NCI-H2196 treated with DMSO at 0.1 percent for 48 hours (cell line): ENCODE results near the gene SLC39A11.

ENCODE experiments used
- DNase-seq: peaks from one replicate; lab custom pipeline; 2025; ENCODE audit not compliant: unreplicated experiment; lab: John Stamatoyannopoulos, UW

The SLC39A11 gene

DNA sequence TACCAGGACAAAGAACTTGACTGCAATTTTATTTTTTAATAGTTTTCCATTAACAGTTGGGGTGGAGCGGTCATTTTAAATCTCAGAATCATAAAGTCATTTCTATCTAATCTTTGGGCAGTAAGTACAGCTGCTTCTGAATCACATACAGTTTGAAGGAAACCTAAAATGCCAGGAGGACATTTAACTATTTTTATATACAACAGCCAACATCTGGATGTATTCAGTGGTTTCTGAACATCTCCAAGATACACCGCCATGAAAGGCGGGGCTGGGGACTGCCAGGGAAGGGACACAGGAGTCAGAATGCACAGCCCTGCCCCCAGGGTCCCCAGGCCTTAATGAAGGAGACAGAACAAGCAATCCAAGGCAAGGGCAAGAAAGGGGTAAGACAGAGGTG, 392.3 kb downstream of the SLC39A11 start:
- no peak for DNase-seq

DNA sequence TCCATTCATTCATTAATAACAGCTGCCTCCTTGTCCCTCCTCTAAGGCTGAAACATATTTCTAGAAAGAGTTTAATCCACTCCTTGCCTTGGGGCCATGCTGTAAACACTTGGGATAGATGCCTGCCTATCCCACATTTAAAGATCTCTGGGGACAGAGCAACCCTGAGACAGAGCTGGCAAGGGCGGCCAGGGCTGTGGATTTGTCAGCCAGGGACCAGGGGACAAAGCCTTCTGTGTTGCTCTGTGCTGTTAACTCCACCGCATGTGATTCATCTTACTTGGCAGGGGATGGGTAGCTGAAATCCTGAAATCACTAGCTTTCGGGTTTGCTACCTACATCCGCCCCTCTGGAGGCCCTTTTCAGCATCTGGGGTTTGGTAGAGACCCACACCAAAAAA, 392.9 kb downstream of the SLC39A11 start:
- DNase-seq, result no peak

DNA sequence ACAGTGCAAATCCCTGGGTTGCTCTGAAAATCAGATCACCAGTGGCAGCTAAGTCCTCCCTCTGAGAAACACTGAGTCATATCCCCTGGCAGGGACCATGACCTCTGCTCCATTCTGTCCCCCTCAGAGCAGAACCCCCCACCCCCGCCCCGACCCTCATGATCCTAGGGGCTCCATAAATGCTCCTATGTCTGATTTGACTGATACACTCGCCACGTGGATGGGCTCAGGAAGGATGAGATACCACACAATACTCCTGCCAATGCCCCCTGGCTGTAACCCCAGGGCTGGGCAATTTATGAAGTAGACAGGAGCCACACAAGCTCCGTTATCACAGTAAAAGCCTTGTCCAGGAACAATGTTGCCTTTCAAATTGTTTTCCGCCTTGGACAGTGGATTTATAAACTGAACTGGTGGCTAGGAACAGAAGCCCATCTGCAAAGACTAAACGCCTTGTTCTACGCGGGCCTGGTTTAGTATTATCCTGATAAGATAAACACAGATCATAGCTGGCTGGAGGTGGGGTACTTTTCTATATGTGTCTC, 394.8 kb downstream of the SLC39A11 start:
- no peak for DNase-seq

DNA sequence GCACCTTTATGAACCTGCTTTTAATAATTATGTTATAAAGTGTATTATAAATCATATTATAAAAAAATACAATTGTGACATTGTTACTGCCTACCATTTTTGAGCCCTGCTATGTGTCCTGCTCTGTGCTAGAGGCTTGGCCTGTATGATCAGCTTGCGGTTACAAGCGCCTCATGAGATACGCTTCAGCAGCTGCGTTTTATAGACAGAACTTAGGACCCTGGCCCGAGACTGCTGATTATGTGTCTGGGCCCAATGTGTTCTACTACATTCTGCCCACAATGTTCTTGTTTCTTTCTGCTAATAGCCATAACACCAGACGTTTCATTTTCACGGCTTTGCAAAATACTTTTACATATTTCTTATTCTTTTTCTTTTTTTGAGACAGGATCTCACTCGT, 395.8 kb downstream of the SLC39A11 start:
- no peak for DNase-seq

DNA sequence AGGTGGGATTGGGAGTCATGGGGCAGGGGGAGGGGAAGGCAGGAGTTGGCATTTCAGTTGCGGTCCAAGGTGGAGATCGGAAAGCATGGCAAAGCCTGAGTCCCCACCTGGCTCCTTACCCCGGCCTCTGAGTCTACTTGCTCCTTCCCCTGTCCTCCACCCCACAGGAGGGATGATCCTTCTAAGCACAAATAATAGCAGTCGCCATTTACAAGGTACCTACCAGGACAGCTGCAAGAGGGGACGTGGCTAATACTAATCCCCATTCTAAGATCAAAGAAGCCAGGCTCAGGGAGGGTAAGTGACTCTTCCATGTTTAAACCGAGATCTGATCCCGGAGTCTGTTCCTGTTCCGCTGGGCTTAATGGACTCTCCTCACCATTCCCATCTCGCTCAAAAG, 396.3 kb downstream of the SLC39A11 start:
- DNase-seq, result no peak

DNA sequence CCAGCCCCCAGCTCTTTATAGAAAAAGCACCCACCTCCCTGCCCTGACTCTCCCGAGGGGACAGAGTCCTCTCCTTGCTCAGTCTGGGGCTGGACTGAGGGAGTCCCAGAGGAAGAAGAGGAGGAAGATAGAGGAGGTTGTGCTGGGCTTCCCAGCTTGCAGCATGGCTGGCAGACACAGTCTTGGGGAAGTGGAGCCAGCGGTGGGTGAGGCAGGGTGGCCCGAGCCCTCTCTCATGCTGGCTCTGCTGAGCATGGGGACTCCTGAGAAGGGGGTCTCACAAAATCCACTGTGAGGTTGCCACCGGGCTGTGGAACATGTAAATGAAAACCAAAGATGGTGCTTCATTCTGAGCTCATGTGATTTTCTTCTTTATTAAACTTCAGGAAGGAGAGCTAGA, 398.5 kb downstream of the SLC39A11 start:
- no peak for DNase-seq

DNA sequence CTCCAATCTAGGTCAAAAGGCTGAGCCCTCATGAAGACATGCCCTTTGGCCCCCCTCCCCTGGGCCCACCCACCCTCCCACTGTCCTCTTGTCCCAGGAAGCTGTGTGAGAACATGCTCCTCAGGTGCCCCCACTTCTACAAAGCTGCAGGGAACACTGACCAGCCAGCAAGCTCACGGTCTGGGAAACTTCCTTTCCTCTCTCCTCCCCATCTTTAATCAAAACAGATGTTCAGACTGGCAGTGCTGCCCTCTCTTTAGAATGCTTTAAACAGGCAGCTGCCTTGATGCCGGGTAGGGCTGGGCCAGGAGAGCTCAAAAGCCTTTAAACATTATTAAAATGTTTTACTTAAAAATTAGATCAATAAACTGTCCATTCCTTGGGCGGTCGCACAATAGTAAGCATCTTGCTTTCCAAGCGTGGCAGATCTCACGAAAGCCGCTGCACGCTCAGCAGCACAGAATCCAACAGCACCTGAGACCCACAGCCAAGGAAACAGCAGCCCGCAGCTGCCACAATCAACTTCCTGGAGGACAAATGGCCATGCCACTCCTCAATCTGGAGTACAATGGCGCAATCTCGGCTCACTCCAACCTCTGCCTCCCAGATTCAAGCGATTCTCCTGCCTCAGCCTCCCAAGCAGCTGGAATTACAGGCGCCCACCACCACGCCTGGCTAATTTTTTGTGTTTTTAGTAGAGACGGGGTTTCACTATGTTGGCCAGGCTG, 399.2 kb downstream of the SLC39A11 start:
- no peak for DNase-seq

DNA sequence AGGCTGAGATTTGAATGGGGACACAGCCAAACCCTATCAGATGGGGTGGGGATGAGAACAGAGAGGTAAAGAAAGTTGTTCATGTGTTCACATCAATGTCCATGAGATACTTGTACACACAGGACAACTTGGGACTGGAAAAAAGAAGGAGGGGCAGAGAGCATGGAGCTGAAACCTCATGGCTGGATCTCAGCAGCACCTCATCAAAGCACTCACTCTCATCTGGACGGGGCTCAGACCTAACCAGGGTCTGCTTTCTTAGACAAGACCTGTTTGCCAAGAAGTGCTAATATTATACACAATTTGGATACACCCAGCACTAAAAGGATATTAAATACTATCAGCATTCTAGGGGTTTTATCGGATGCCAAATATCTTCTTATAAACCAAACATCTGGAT, 399.8 kb downstream of the SLC39A11 start:
- DNase-seq, result no peak

DNA sequence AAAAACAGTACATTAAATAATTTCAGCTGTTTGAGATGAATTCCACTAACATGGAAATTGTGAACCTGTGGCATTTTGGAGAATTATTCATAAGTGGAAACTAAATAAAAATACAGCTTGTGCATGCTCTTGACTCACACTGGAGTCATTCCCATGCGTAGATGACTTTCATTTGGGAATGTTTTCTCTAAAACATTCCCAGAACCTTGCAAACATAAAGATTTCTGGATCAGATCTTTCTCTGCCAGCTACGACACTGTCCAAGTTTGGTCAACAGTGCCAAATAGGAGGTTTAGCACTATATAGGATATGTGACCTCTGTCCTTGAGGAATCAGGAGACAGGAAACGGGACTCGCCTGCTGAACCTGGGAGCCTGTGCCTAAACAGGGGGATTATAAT, 400.9 kb downstream of the SLC39A11 start:
- no peak for DNase-seq

DNA sequence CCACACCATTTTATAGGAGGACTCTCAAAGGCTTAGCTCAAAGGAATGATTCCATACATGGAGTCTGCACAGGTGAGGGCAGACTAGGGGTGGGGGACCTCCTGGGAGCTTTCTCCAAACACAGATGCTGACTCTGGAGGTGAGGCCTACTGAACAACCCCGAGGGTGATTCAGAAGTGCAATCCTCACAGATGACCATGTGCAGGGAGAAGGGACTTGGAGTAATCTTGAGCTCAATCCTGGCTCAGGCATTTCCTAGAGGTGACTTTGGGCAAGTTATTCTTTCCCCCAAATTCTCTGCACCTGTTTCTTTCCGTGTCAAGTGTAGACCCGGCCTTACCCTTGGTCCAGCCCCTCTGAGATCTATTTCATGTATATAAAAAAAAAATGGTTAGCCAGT, 401.5 kb downstream of the SLC39A11 start:
- no peak for DNase-seq

DNA sequence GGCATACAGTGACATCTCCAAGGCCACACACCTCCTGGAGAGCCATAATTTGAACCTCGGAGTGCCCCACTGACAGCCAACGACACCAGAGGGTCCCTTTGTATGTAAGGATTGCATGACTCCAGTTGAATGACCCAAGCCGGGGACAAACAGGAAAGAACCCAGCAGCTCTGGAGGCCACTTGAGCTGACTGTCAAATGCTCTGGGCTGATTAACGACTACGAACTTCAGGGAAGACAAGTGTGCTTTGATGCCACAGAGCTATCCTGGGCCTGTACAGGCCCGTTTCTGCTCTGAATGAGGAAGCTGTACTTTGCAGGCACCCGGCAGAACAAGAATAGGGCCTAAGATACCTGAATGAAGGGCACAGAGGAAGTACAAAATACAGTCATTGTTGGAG, 404.6 kb downstream of the SLC39A11 start:
- DNase-seq, result no peak

DNA sequence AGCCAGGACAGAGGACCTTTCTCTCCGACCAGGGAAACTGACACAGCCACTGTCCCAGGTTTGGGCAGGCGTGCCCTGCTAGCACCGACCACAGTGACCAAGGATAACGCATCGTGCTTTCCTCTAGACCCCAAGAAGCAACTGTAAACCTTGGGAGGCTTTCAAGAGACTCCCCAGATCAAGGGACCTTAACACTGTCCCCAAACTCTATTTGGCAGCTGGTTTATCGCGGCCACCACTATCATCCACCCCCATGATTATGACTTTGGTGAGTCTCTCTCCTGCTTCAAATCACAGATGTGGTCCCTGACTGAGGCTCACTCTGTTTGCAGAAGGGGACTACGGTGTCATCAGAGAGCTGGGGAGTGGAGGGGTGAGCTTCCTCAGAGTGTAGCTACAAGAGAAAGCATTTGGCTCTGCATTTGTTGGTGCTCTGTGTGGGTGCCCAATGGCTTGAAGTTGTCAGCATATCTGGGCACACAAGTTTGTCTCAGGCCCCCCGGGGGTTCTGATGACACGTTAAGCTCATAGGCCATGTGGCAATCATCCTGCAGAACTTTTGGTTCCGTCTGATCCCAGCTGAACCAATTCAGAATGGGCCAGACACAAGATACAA, 408.0 kb downstream of the SLC39A11 start:
- no peak for DNase-seq

DNA sequence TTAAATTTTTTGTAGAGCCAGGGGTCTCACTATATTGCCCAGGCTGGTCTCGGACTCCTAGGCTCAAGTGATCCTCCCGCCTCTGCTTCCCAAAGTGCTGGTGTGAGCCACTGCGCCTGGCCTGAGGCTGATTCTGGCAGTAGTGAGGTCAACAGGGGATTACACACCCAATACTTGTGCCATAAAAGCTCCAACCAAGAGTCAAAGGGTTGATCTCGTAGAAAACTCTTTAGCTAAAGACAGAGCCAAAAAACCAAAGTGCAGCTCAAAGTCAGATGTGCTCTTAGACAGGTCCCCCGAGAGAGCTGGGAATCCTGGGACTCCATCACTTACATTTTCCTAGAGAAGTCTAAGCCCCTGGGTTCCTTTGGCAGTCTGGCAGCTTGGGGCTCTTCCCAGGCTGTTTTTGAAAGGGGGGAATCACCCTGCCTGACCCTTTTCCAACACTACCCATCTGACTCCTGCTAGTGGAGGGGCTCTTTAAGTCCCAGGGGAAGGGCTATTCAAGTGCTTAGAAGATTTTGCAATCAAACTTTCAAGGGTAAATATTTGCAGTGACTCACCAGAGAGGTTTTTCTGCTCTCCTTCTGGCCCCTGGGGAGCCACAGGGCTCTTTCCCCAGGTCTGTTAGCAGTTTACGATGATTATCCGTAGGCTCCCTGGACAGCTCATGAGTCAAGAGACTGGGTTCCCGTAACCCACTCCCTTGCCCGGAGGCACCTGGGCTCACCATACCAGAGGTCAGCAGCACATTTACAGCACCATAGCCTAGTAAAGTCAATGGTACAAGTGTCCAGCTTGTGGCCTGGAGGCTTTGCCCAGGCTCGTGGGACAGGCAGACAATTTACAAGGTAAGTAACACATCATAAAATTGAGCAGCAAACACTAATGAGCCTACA, 408.7 kb downstream of the SLC39A11 start:
- DNase-seq, result no peak

DNA sequence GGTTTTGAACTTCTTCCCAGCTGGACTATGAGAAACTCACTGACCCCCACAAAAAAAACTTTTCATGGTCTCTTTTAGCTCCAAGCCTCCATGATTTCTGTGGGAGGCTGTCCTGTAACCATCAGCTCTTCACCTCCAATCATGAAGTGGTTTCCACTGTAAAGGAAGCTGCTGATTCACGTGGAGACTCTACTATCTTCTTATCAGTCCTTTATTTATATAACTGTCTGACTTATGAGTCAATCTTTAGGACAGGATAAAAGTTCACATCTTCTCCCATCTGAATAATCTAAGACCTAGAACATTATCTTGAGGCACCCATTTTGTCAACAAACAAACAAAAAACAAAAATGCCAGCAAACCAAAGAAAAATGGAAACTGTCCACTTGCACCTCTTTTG, 409.9 kb downstream of the SLC39A11 start:
- no peak for DNase-seq

DNA sequence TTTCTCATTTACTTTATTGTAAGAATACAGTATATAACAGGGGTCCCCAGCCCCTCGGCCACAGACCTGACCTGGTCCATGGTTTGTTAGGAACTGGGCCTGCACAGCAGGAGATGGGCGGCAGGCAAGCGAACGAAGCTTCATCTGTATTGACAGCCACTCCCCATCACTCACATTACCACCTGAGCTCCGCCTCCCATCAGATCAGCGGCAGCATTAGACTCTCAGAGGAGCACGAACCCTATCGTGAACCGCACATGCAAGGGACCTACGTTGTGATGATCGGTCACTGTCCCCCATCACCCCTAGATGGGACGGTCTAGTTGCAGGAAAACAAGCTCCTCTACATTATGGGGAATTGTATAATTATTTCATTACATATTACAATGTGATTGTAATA, 410.6 kb downstream of the SLC39A11 start:
- no peak for DNase-seq

DNA sequence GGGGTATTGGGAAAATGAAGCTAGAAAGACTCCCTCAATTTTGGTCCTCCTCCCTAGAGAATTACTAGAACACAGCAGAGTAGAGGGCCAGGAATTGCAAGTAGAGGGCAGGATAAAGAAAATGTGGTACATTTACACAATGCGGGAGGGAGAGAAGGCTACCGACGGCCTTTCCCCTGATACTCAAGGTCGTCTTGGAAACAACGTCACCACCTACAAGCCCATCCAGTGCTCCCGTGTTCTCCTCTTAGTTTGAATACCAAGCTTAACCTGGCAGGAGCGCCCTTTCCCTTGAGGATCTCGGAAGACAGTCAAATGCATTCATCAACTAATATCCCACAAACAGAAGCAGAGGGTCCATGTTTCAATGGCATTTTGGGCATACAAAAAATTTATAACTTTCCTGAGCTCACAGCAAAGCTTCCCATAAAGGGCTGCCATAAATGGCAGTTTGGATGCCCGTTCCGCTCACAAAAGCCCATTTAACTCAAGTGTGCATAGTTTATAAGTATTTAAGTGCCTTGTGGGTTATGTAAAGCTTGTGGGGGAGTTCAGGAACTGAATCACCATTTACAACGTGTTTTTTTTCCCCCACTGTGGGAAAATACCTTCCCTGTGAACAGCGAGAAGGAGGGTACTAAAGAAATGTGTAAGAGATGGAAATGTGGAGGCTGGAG, 414.6 kb downstream of the SLC39A11 start:
- no peak for DNase-seq

DNA sequence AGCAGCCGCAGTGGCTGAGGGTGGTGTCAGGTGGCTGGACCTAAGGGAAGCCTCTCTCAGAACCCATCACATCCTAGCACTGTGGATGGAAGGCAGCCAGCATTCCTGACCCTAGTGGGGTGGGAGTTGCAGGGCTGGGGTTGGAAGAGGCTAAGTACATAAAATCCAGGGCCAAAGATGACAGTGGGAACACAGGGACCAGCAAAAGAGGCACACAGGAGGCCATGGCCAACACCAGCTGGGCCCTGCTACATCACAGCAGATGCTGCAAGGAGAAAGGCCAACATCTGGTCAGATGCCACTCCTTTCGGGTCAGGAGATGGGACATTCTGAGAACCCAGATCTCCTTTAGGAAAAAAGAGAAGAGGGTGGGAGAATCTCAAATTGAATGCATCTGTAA, 415.4 kb downstream of the SLC39A11 start:
- DNase-seq, result no peak

DNA sequence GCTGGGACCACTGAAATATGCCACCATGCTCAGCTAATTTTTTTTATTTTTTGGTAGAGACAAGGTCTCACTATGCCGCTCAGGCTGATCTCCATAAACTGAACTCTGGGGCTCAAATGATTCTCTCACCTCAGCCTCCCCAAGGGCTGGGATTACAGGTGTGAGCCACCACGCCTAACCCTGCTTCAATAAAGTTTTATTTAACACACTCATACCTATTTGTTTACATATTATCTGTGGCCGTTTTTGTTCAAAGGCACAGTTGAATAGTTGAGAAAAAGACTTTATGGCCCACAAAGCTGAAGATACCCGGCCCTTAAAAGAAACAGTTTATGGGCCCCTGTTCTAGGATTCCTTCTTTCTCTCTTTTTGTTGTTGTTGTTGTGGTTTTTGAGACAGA, 419.8 kb downstream of the SLC39A11 start:
- no peak for DNase-seq

DNA sequence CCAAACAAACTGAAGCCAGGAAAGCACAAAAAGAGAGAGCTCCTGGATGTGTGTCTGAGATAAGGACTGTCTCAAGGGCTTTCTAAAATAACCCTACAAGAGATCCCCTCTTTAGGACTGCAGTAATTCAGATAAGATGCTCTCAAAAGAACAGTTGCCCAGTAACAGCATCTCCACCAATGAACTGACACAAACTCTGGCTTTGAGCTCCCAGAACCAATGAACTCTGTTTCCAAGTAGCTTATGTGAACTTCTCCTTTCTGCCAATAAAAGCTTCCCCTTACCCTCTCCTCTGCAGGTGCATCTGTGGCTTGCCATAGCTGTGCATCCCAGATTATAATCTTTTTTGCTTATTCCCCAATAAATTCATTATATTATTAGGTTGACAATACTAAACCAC, 421.5 kb downstream of the SLC39A11 start:
- DNase-seq, result no peak

DNA sequence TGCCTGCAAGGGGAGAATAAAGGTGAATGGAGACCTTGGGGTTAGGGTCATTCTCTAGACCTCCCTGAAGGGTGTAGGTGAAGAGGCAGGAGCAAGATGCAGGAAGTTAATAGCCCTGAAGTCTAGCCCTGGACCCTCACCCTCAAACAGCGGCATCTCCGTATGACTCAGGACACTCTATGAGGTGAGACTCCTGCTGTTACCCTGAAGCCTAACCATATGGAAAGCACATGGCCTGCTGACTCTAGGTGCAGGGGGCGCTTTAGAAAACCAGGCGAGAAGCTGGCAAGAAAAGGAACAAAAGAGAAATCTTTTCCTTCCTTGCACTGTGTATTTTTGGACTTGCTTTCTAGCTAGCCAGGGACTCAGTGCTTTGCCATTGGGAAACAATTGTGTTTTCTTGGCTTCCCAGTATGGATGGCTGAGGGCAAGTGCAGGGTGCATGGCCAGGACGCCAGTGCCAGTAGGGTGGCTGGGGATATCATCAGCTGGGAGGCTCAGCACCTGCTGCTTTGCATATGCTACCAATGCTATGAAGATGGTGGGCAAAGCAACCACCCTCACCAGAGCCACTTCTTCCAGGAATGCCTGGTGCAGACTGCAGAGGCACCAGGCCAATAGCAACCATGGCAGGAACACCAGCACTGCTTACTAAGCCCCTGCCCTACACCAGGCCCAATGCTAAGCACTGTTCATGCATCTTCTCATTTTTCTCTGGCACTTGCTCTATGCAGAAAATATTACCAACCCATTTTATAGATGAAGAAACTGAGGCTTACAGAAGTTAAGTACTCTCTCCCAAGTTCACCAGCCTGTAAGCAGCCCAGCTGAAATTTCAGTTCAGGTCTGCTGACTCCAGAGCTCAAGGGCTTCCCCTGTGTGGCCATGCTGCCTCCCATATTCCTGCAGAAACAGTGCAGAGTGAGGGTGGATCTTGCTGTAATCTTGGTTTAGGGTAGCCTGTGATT, 425.1 kb downstream of the SLC39A11 start:
- DNase-seq, result no peak
